Activated CD4-positive, alpha-beta T cell treated with anti-CD3 and anti-CD28 coated beads, Interleukin-2, amount 50 U/mL, for 4 hours (primary cell): ENCODE data around the gene KCTD5.
A peak's percentile ranks its signal among the peaks of the same experiment; 100 is the strongest.
"Not testable (repeated sequence)": the region's sequence is repeated elsewhere in the genome, so short reads cannot be mapped to it uniquely, and the experiment has no call there.

Source experiments
- DNase-seq, 2 experiments: peaks; one replicate each; pipeline ENCODE4 v3.0.0-alpha.2; 2020

KCTD5 gene

GRCh38 chr16:2710711-2711231 lies 28.4 kb downstream of the KCTD5 start:
- DNase-seq, result no peak

GRCh38 chr16:2711370-2712062 lies 29.2 kb downstream of the KCTD5 start:
- no peak for DNase-seq

DNA sequence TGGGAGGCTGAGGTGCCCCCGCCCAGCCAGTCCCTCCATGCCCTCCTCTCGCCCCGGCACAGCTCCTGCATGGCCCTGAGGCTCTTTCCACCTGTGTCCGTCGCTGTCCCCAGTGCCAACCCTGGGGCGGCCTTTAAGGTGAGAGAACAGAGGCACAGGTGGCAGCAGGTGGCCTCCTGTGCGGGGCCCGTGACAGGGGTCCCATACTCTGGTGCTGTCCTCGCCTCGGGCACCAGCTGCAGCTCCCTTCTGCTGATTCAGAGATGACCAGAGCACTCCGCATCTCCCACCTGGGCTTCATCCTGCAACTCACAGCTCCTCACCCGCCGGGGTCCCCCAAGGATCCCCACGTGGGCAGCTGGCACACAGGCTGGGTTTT lies 29.7 kb downstream of the KCTD5 start:
- DNase-seq, result no peak

DNA sequence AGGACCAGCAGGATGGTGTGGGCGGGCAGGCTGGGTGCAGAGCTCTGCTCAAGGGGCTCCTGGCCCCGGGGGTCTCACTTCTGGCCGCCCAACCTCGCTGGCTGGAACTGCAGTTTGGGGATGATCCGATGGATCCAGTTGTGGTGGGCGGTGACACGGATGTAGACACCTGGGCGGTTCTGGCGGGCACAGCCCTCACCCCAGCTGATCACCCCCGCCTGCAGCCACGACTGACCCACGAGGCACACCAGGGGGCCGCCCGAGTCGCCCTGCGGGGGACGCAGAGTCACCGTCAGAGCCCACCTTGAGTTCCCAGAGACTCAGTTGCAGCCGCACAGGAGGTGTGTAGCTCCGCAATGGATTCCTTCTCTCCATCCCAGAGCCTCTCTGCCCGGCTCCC lies 30.2 kb downstream of the KCTD5 start:
- DNase-seq, result no peak

GRCh38 chr16:2713523-2713922 lies 31.2 kb downstream of the KCTD5 start:
- no peak for DNase-seq

- no peak for DNase-seq
Observed at GRCh38 chr16:2713985-2714774, 31.9 kb downstream of the KCTD5 start.

- DNase-seq, result no peak
Observed at GRCh38 chr16:2715064-2715463, 32.7 kb downstream of the KCTD5 start.

DNA sequence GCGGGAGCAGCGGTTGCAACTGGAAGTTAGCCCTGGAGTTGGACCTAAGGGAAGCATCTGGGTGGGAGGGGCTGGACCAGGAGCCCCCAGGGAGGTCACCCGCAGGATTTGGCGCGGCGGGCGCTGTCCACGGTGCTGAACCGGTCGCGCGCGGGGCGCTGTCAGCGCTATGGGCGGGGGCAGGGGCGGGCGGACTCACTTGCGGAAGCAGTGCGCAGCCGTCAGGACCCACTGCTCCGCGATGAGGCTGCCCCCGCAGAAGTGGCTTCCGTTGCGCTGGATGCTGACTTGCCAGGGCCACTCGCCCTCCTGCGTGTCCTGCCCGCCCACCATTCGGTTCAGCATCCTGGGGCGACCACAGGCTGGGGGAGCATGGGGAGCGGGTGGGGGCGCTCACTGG lies 33.2 kb downstream of the KCTD5 start:
- peak; percentile 75 to 76 for DNase-seq

DNA sequence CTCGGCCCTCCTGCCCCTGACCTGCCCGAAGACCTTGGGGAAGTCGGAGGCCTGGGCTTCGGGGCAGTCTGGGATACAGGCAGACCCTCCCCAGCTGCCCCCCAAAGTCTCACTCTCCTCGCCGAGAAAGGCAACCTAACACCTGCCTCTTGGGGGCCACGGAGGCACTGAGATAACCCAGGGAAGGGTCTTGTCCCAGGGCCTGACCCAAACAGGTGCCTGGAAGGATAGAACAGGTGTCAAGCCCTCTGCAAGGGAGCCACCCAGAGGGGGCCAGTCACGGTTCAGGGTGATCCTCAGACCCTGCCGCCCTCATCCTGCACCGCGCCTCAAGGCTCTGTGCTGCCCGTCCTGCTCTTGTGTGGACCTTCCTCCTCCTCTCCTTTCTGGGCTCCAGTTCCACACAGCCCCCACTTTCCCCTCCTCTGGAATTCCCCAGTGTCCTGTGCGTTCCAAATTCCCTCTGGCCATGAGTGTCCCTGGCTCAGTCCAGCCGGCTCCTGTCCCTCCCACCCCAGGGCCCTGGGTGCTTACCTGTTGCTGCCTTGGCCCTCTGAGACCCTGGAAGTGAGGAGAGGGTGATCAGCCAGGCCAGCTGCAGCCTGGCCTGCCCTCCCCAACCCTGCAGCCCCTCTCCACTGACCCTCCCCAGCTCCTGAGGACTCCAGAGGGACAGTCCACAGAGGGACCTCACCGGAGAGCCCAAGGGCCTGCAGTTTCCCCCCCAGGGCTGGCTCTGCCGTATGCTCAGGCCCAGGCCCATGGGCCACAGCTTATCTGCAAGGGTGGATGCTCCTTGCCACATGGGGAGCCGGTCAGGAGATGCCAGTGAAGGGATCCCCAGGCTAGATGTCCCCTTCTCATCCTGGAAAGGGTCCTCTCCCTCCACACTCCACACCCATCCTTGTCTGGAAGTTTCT lies 33.9 kb downstream of the KCTD5 start:
- DNase-seq, result no peak

- DNase-seq, result no peak
Observed at GRCh38 chr16:2716948-2717347, 34.6 kb downstream of the KCTD5 start.

DNA sequence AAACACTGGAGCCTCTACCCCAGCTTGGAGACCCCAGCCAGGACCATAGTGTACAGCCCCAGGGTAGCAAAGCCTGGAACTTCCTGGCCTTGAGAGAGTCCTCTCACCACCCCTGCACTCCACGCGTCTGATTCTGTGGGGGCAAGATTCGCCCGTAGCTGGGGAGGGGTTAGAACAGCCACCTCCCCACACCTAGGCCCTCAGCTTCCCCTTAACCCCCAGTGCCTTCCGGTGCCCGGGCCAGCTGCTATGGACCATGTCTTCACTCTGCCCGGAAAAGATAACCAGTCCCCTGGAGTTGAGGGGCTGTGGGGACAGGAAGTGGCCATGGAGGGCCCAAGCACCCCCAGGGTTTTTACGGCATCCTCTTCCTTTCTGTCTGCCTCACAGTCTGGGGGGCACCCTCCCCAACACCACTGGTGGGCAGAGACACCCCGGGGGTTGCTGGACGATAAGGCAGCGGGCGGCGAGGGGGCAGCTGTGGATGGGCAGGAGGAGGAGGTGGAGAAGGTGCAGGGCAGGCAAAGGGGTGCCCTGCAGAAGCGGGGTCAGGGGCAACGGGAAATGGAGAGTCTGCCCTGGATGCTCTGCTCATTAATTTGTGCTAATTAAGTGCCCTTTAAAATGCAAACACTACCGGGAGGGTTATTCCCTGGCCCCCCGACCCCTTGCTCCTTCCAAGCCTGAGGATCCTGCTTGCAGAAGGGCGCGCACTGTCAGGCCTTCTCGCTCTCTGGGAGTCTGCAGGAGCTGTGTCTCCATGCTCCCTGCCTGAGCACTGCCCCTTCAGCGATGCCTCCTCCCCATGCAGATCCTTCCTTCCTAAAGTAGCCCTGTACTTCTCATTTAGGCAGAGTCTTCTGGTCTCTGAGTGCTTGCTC lies 35.3 kb downstream of the KCTD5 start:
- no peak for DNase-seq

DNA sequence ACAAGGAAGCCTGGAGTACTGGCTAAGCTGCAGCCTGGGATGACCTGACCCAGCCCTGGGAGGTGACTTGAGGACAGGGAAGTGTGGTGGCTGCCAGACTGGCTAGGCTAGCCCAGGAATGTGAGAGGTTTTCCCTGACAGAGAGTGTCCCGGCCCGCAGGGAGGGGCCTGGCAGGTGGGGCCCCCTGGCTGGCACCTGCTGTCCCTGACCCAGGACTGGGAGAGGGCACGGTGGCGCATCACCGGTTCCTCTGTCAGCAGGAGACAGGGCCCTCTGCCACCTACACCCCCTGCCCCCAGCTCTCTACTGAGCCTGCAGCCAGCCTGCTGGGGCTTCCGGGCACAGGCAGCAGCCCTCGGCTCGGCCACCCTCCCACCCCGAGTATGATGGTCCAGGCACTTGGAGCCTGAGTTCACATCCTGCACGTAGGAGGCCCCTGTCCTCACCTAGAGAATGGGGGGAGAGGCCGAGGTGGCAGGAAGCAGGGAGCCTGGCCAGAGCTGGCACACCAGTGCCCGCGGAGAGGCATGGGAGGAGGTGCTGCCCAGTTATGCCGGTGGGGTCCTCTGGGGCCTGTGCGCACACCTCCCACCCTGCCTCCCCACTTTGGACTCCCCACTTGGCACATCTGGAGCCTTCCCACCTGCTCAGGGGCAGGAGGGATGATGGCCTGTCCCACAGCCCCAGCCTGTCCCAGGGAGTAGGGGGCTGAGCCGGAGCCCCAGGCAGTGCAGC lies 37.2 kb downstream of the KCTD5 start:
- no peak for DNase-seq

- DNase-seq, result no peak
Observed at GRCh38 chr16:2720064-2720457, 37.7 kb downstream of the KCTD5 start, which contains the start of gene PRSS27. Gene PRSS27 (minus strand): TSS chr16:2720224. CDS start chr16:2720160, 64 bp downstream.

DNA sequence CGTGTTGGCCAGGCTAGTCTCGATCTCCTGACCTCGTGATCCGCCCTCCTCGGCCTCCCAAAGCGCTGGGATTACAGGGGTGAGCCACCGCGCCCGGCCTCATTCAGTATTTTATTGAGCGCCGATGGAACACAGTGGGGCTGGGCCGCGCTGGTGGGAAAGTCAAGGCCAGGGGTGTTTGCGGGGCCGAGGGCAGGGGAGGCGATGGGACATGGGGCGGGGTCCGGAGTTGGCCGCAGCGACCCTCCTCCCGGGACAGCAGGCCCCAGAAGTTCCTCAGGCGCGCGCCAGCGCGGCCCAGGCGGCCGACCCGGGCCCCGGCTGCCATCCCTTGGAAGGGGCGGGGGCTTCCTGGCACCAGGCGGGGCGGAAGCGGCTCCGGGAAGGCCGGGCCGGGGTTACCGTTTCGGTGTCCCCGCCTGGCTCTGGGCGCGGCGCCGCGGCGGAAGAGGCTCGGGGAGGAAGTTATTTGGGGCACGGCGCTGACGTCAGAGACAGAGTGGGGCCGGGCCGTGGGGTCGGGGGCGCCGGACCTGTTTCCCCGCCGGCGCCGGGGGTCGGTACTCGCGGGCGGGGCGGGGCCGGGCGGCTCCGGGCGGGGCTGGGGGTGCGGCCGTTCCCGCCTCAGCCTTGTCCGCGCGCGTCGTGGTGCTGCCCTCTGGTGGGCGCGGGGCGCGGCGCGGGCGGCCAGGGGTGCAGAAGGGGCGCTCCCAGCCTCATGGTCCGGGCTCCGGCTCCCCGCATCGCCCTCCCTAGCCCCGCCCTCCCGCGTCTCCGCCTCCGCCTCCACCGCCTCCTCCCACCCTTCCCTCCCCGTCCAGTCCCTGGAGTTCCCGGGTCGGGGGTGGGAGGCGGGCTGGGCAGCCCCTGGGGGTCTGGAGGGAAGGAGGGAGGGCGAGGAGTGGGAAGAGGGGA lies 38.7 kb downstream of the KCTD5 start:
- DNase-seq, result peak; percentile 77 to 83

DNA sequence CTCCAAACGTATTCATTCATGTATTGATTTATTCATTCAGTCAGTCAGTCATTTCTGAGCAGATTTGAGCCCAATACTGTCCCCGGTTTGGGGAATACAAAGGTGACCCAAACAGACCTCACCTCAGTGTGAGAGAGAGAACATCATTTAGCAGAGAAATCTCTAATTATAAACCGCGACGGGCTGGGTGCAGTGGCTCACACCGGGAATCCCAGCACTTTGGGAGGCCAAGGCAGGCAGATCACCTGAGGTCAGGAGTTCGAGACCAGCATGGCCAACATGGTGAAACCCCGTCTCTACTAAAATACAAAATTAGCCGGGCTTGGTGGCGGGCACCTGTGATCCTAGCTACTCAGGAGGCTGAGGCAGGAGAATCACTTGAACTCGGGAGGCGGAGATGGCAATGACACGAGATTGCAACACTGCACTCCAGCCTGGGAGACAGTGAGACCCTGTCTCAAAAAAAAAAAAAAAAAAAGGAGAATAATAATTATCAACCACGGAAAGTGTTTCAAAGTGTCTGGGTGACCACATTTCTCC lies 39.4 kb downstream of the KCTD5 start:
- not testable (repeated sequence) for DNase-seq

DNA sequence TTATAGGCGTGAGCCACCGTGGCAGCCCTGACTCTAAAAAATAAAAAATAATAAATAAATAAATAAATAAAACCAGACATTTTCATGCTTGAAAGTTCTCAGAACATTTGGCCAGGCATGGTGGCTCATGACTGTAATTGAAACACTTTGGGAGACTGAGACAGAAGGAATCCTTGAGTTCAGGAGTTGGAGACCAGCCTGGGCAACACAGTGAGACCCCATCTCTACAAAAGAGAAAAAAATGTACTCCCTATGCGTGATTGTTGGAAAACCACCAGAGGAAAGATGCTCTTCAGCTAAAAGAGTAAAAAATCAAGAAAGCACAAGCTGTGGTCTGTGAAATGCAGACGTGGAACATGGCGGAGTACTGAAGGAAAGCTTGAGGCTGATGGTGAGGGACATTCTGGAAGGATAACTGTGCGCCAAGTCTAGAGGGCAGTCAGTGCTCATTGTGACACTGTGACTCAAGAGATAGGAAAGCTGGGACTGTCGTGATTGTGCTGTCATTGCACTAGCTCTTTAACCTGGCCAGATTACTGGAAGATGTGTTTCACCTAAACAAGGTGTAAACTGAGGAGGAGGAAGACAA lies 41.9 kb downstream of the KCTD5 start:
- no peak for DNase-seq

GRCh38 chr16:2724816-2725348 lies 42.6 kb downstream of the KCTD5 start:
- DNase-seq, result no peak

DNA sequence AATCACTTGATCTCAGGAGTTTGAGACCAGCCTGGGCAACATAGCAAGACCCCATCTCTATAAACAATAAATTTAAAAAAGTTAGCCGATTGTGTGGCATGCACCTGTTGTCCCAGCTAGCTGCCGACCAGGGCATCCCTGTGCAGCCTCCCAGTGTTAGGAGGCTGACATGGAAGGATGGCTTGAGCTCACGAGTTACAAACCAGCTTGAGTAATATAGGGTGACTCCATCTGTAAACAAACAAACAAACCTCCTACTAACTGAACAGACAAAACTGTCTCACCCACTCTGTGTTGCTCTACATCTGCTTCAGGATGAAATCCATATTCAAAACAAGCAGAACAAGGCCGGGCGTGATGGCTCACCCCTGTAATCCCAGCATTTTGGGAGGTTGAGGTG lies 44.6 kb downstream of the KCTD5 start:
- no peak for DNase-seq

DNA sequence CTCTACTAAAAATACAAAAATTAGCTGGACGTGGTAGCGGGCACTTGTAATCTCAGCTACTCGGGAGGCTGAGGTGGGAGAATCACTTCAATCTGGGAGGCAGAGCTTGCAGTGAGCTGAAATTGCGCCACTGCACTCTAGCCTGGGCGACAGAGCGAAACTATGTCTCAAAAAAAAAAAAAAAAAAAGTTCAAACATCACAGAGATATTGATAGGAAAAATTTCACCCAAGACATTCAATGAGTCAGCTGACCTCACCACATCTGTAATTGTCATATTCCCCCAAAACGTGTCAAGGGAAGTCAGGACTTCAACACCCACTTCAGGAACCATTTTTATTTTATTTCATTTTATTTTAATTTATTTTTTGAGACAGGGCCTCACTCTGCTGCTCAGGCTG lies 45.7 kb downstream of the KCTD5 start:
- DNase-seq, result no peak
